Natural killer cell treated with Interleukin-12 subunit alpha and Interleukin-12 subunit beta and Interleukin-15 and Interleukin-18, amount 100 ng/mL, for 72 hours (primary cell): ENCODE data around the gene BORCS6. TPM values are rescaled to one million over a fixed set of nuclear protein-coding genes. Genes with fewer than 3 reads are reported as not detected.
A peak's percentile ranks its signal among the peaks of the same experiment; 100 is the strongest.

ENCODE experiments used
- ATAC-seq, 2 donors: fragments of 150-1000 bp; cut with Tn5 transposase in 1 of 2; sonication (Bioruptor Pico), chemical (Tn5 transposase) in 1 of 2; 2 replicates each; pipeline ENCODE4 v1.10.0; 2021
- DNase-seq: peaks from one replicate; pipeline ENCODE4 v3.0.0; 2022; ENCODE audit warnings: low spot score
- H3K27ac Mint-ChIP-seq, 2 donors: 1 replicate in 1 of 2; 2 replicates in 1 of 2; pipeline ENCODE4 v1.8.0; 2022; ENCODE audit warnings: mixed read lengths in 2 of 2, mild to moderate bottlenecking in 1 of 2, moderate library complexity in 1 of 2
- H3K27me3 Mint-ChIP-seq, 2 donors: 1 replicate in 1 of 2; 2 replicates in 1 of 2; pipeline ENCODE4 v1.8.0; 2022; ENCODE audit warnings: mixed read lengths in 2 of 2
- H3K36me3 Mint-ChIP-seq: one replicate; pipeline ENCODE4 v1.8.0; 2022; ENCODE audit warnings: mixed read lengths
- H3K4me1 Mint-ChIP-seq, 2 donors: 1 replicate in 1 of 2; 2 replicates in 1 of 2; pipeline ENCODE4 v1.8.0; 2022; ENCODE audit warnings: low read depth in 2 of 2, mixed read lengths in 2 of 2, mild to moderate bottlenecking in 1 of 2
- H3K4me3 Mint-ChIP-seq: one replicate; pipeline ENCODE4 v1.8.0; 2022; ENCODE audit warnings: mixed read lengths
- H3K9me3 Mint-ChIP-seq: 2 replicates; pipeline ENCODE4 v1.8.0; 2022; ENCODE audit warnings: mixed read lengths
- total RNA-seq, 2 donors: library from RNA; stranded (reverse); gene quantifications; one replicate each; pipeline ENCODE4 v1.2.3, GENCODE V29; 2022

BORCS6 gene
- total RNA-seq, 2 donors from 2014 or later, result 10.4 to 11.6 TPM

GRCh38 chr17:8151120-8151640, 38.8 kb downstream of the BORCS6 start:
- ATAC-seq (peak; percentile 71 to 77), DNase-seq (peak; percentile 91)
- Mint-ChIP-seq H3K4me1 (peaks cover 7 to 34% of the 10 kb centered on the region in 2 donors), H3K4me3 (no peak overlapping the region), H3K9me3 (no peaks in the 10 kb centered on the region), H3K27ac (peak overlapping the region in 1 of 2 donors; percentile 89), H3K36me3 (no peaks in the 10 kb centered on the region), H3K27me3 (no peaks in the 10 kb centered on the region)

- DNase-seq (no peak), ATAC-seq (no peak)
- Mint-ChIP-seq H3K27ac (peak overlapping the region in 1 of 2 donors; percentile 21), H3K27me3 (no peaks in the 10 kb centered on the region), H3K4me1 (peaks cover 7 to 34% of the 10 kb centered on the region in 2 donors), H3K4me3 (no peak overlapping the region), H3K9me3 (no peaks in the 10 kb centered on the region), H3K36me3 (no peaks in the 10 kb centered on the region)
Measured at GRCh38 chr17:8150194-8151119, 39.5 kb downstream of the BORCS6 start.

GRCh38 chr17:8149419-8150193, 40.4 kb downstream of the BORCS6 start:
- ATAC-seq (no peak), DNase-seq (no peak)
- no peaks in the 10 kb centered on the region for H3K27me3 Mint-ChIP-seq
- H3K27ac Mint-ChIP-seq, result peak overlapping the region in 1 of 2 donors; percentile 21
- peaks cover 7 to 34% of the 10 kb centered on the region in 2 donors for H3K4me1 Mint-ChIP-seq
- no peaks in the 10 kb centered on the region for H3K36me3 Mint-ChIP-seq
- H3K4me3 Mint-ChIP-seq, result peak overlapping the region; percentile 30
- H3K9me3 Mint-ChIP-seq, result no peaks in the 10 kb centered on the region

- Mint-ChIP-seq H3K9me3 (no peaks in the 10 kb centered on the region), H3K27me3 (no peaks in the 10 kb centered on the region), H3K4me1 (peaks cover 7 to 26% of the 10 kb centered on the region in 2 donors), H3K36me3 (no peaks in the 10 kb centered on the region), H3K27ac (no peak overlapping the region), H3K4me3 (no peak overlapping the region)
- ATAC-seq, result no peak
- no peak for DNase-seq
Measured at GRCh38 chr17:8148560-8148959, 41.4 kb downstream of the BORCS6 start.

GRCh38 chr17:8147805-8148404, 42.1 kb downstream of the BORCS6 start:
- H3K9me3 Mint-ChIP-seq, result no peaks in the 10 kb centered on the region
- H3K27me3 Mint-ChIP-seq, result no peaks in the 10 kb centered on the region
- DNase-seq (no peak), ATAC-seq (no peak)
- no peaks in the 10 kb centered on the region for H3K36me3 Mint-ChIP-seq
- H3K4me3 Mint-ChIP-seq, result no peak overlapping the region
- no peak overlapping the region for H3K27ac Mint-ChIP-seq
- peaks cover 7 to 20% of the 10 kb centered on the region in 2 donors for H3K4me1 Mint-ChIP-seq

- H3K36me3 Mint-ChIP-seq, result no peaks in the 10 kb centered on the region
- no peak overlapping the region for H3K4me3 Mint-ChIP-seq
Measured at GRCh38 chr17:8147141-8147804, 42.7 kb downstream of the BORCS6 start.

GRCh38 chr17:8146381-8147140, 43.4 kb downstream of the BORCS6 start:
- Mint-ChIP-seq H3K4me1 (peaks cover 3 to 8% of the 10 kb centered on the region in 2 donors), H3K27me3 (no peaks in the 10 kb centered on the region), H3K9me3 (no peaks in the 10 kb centered on the region), H3K27ac (no peak overlapping the region), H3K4me3 (no peak overlapping the region), H3K36me3 (no peaks in the 10 kb centered on the region)
- no peak for DNase-seq
- ATAC-seq, result no peak

More at GRCh38 chr17:8147141-8147804, 42.7 kb downstream of the BORCS6 start:
- H3K27ac Mint-ChIP-seq, result no peak overlapping the region
- DNase-seq, result no peak
- peaks cover 7 to 14% of the 10 kb centered on the region in 2 donors for H3K4me1 Mint-ChIP-seq
- no peak for ATAC-seq
- no peaks in the 10 kb centered on the region for H3K27me3 Mint-ChIP-seq
- H3K9me3 Mint-ChIP-seq, result no peaks in the 10 kb centered on the region

GRCh38 chr17:8145811-8146210, 44.2 kb downstream of the BORCS6 start:
- Mint-ChIP-seq H3K27me3 (no peaks in the 10 kb centered on the region), H3K4me3 (no peak overlapping the region), H3K4me1 (peaks cover 0 to 5% of the 10 kb centered on the region in 2 donors), H3K9me3 (no peaks in the 10 kb centered on the region), H3K36me3 (no peaks in the 10 kb centered on the region), H3K27ac (no peak overlapping the region)
- ATAC-seq (no peak), DNase-seq (no peak)

GRCh38 chr17:8144401-8145231, 45.4 kb downstream of the BORCS6 start:
- no peaks in the 10 kb centered on the region for H3K27me3 Mint-ChIP-seq
- no peaks in the 10 kb centered on the region for H3K36me3 Mint-ChIP-seq

GRCh38 chr17:8143581-8144400, 46.2 kb downstream of the BORCS6 start:
- DNase-seq (no peak), ATAC-seq (no peak)
- no peaks in the 10 kb centered on the region for H3K4me1 Mint-ChIP-seq
- no peaks in the 10 kb centered on the region for H3K9me3 Mint-ChIP-seq
- H3K4me3 Mint-ChIP-seq, result no peak overlapping the region
- no peak overlapping the region for H3K27ac Mint-ChIP-seq
- no peaks in the 10 kb centered on the region for H3K27me3 Mint-ChIP-seq
- no peaks in the 10 kb centered on the region for H3K36me3 Mint-ChIP-seq

More at GRCh38 chr17:8144401-8145231, 45.4 kb downstream of the BORCS6 start:
- H3K4me1 Mint-ChIP-seq, result no peaks in the 10 kb centered on the region
- H3K4me3 Mint-ChIP-seq, result no peak overlapping the region
- no peaks in the 10 kb centered on the region for H3K9me3 Mint-ChIP-seq
- DNase-seq (no peak), ATAC-seq (no peak)
- H3K27ac Mint-ChIP-seq, result no peak overlapping the region

- H3K36me3 Mint-ChIP-seq, result no peaks in the 10 kb centered on the region
- no peaks in the 10 kb centered on the region for H3K9me3 Mint-ChIP-seq
- H3K27me3 Mint-ChIP-seq, result no peaks in the 10 kb centered on the region
- no peak overlapping the region for H3K4me3 Mint-ChIP-seq
- DNase-seq (no peak), ATAC-seq (no peak)
- H3K4me1 Mint-ChIP-seq, result no peaks in the 10 kb centered on the region
- H3K27ac Mint-ChIP-seq, result no peak overlapping the region
Measured at GRCh38 chr17:8142887-8143580, 46.9 kb downstream of the BORCS6 start.
